Keratinocyte (primary cell): ENCODE data around the gene CCDC12.

Experiments used
- EZH2 ChIP-seq: IDR thresholded peaks from one replicate; pipeline ENCODE4 v1.6.1; 2012; ENCODE audit warnings: inconsistent platforms, mild to moderate bottlenecking, low read length, moderate library complexity
- TF ChIP-seq, protein P1 (sequence below), 3 experiments: IDR thresholded peaks in 1 of 3; conservative IDR thresholded peaks in 1 of 3; optimal IDR thresholded peaks in 1 of 3; 2 replicates in 2 of 3; 3 replicates in 1 of 3; pipeline versions ENCODE3 to v1.5.1; 2011; ENCODE audit warnings: low read length in 3 of 3, mild to moderate bottlenecking in 3 of 3, moderate library complexity in 2 of 3, control low read depth in 1 of 3, inconsistent platforms in 1 of 3; ENCODE audit not compliant: insufficient read depth in 2 of 3; ENCODE audit errors: extremely low read depth in 1 of 3

DNA sequence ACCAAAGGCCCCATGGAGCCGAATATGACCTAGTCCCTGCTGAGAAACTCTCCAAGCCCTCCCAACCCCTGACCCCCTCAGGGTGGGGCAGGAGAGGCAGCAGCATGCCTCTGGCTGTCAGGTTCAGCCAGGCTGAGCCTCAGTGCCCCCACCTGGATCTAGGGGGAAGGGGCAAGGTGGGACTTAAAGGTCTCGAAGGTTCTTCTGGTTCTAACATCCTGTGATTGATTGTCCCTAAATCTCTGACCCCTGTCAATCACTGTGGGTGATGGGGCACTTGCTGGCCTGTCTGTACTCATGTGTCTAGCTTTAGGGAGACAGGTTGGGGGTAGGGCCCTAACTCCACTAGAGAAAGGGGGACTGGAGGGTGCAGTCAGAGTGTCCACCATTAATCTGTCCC, 16.7 kb upstream of the CCDC12 start:
- TF ChIP-seq, protein P1, sequence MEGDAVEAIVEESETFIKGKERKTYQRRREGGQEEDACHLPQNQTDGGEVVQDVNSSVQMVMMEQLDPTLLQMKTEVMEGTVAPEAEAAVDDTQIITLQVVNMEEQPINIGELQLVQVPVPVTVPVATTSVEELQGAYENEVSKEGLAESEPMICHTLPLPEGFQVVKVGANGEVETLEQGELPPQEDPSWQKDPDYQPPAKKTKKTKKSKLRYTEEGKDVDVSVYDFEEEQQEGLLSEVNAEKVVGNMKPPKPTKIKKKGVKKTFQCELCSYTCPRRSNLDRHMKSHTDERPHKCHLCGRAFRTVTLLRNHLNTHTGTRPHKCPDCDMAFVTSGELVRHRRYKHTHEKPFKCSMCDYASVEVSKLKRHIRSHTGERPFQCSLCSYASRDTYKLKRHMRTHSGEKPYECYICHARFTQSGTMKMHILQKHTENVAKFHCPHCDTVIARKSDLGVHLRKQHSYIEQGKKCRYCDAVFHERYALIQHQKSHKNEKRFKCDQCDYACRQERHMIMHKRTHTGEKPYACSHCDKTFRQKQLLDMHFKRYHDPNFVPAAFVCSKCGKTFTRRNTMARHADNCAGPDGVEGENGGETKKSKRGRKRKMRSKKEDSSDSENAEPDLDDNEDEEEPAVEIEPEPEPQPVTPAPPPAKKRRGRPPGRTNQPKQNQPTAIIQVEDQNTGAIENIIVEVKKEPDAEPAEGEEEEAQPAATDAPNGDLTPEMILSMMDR (optimal IDR thresholded peaks at IDR 0.05 in 1 of 3, IDR thresholded peaks at IDR 0.05 in 1 of 3, conservative IDR thresholded peaks at IDR 0.05 in 1 of 3; ENCODE audit: extremely low read depth in 1 of 3, insufficient read depth in 2 of 3, low read length in 3 of 3), result no peak
- no peak for TF ChIP-seq EZH2
